ENCODE results near the gene RUSF1. TPM values are rescaled to one million over a fixed set of nuclear protein-coding genes. Genes with fewer than 3 reads are reported as not detected.

RUSF1 gene
- polyA plus RNA-seq, 3 donors, result 10.3 to 45.1 (median 11.8) TPM

GRCh38 chr16:31519759-31520431 lies 11.7 kb upstream of the RUSF1 start:
- H4K20me1 ChIP-seq (ENCODE audit: insufficient read depth, low read length), result no peaks in the 10 kb centered on the region
- Mint-ChIP-seq H3K4me1 (no peaks in the 10 kb centered on the region), H3K27ac (no peak overlapping the region), H3K36me3 (no peaks in the 10 kb centered on the region), H3K27me3 (ENCODE audit: low read depth in 3 of 3) (peaks cover 0 to 5% (median 2%) of the 10 kb centered on the region in 3 donors), H3K4me3 (no peak overlapping the region), H3K9me3 (peaks cover 6 to 21% (median 17%) of the 10 kb centered on the region in 7 donors)
- H3K27me3 ChIP-seq (ENCODE audit: control insufficient read depth in 2 of 2, insufficient read depth in 2 of 2, low read length in 2 of 2), result no peaks in the 10 kb centered on the region
- H3K79me2 ChIP-seq (ENCODE audit: insufficient read depth, low read length), result no peaks in the 10 kb centered on the region
- no peak overlapping the region for H3K4me3 ChIP-seq (replicated peaks in 1 of 3; ENCODE audit: low read depth in 2 of 3, low read length in 3 of 3)
- 90% methylated on average over 2 of the region's 2 CpGs for WGBS (ENCODE audit: insufficient coverage)
- no peaks in the 10 kb centered on the region for H3K36me3 ChIP-seq (replicated peaks in 1 of 2; ENCODE audit: control insufficient read depth in 1 of 2, insufficient read depth in 2 of 2, low read length in 2 of 2)
- intact Hi-C loops (cut with micrococcal nuclease), result no loop called here
- no peak overlapping the region for H3K4me2 ChIP-seq (replicated peaks; ENCODE audit: extremely low read depth, low read length, poor library complexity, severe bottlenecking)
- H3K27ac ChIP-seq (ENCODE audit: low read depth in 1 of 2, low read length in 2 of 2), result no peak overlapping the region
- no peaks in the 10 kb centered on the region for H3K4me1 ChIP-seq (ENCODE audit: control insufficient read depth in 1 of 2, insufficient read depth in 2 of 2, low read length in 2 of 2)
- H2AFZ ChIP-seq (ENCODE audit: insufficient read depth, low read depth, low read length, poor library complexity, severe bottlenecking), result no peak overlapping the region
- no peak for TF ChIP-seq CTCF (IDR thresholded peaks at IDR 0.05)
- H3K9me3 ChIP-seq (replicated peaks in 1 of 2; ENCODE audit: control insufficient read depth in 1 of 2, insufficient read depth in 1 of 2, low read length in 2 of 2), result peaks cover 0 to 12% of the 10 kb centered on the region in 2 donors
- no peak for DNase-seq
- no peak overlapping the region for H3K9ac ChIP-seq (ENCODE audit: insufficient read depth, low read length, poor library complexity, severe bottlenecking)

DNA sequence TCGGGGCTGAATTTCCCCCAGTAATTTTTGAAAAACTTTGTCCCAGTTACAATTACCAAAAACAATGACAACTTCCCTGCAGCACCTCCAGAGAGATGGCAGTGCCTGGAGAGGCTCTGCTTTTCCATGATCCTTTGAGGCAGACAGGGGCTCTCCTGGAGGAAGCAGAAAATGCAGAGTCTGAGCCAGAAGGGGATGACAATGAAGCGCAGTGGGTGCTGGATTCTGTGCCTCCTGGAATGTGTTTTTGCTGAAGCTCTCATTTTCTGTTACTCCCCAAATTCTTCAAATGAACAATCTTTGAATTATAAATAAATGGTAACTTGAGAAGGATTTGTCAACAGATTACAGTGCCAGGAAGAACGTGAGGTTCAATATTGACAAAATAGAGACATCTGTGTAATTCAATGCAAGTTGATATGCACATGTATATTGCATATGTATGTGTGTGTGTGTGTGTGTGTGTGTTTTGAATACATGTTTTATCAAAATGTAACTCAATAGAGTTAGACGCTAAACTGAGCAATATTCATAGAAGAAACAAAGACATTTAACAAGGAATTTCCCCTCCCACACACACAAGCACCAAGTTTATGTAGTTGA lies 9.7 kb upstream of the RUSF1 start:
- H4K20me1 ChIP-seq (ENCODE audit: insufficient read depth, low read length), result no peaks in the 10 kb centered on the region
- Mint-ChIP-seq H3K36me3 (no peaks in the 10 kb centered on the region), H3K9me3 (peaks cover 7 to 25% (median 21%) of the 10 kb centered on the region in 7 donors), H3K4me3 (no peak overlapping the region), H3K27me3 (ENCODE audit: low read depth in 3 of 3) (peaks cover 0 to 5% (median 2%) of the 10 kb centered on the region in 3 donors), H3K27ac (no peak overlapping the region), H3K4me1 (no peaks in the 10 kb centered on the region)
- WGBS (ENCODE audit: insufficient coverage), result no CpG with 5 or more reads among the region's 4 CpGs
- intact Hi-C loops (cut with micrococcal nuclease), result no loop called here
- H3K9ac ChIP-seq (ENCODE audit: insufficient read depth, low read length, poor library complexity, severe bottlenecking), result no peak overlapping the region
- no peak for DNase-seq
- H3K9me3 ChIP-seq (replicated peaks in 1 of 2; ENCODE audit: control insufficient read depth in 1 of 2, insufficient read depth in 1 of 2, low read length in 2 of 2), result peaks cover 0 to 15% of the 10 kb centered on the region in 2 donors
- H3K4me3 ChIP-seq (replicated peaks in 1 of 3; ENCODE audit: low read depth in 2 of 3, low read length in 3 of 3), result no peak overlapping the region
- H3K79me2 ChIP-seq (ENCODE audit: insufficient read depth, low read length), result no peaks in the 10 kb centered on the region
- no peak for TF ChIP-seq CTCF (IDR thresholded peaks at IDR 0.05)
- no peaks in the 10 kb centered on the region for H3K4me1 ChIP-seq (ENCODE audit: control insufficient read depth in 1 of 2, insufficient read depth in 2 of 2, low read length in 2 of 2)
- no peaks in the 10 kb centered on the region for H3K27me3 ChIP-seq (ENCODE audit: control insufficient read depth in 2 of 2, insufficient read depth in 2 of 2, low read length in 2 of 2)
- H3K27ac ChIP-seq (ENCODE audit: low read depth in 1 of 2, low read length in 2 of 2), result no peak overlapping the region
- H2AFZ ChIP-seq (ENCODE audit: insufficient read depth, low read depth, low read length, poor library complexity, severe bottlenecking), result no peak overlapping the region
- H3K36me3 ChIP-seq (replicated peaks in 1 of 2; ENCODE audit: control insufficient read depth in 1 of 2, insufficient read depth in 2 of 2, low read length in 2 of 2), result no peaks in the 10 kb centered on the region
- H3K4me2 ChIP-seq (replicated peaks; ENCODE audit: extremely low read depth, low read length, poor library complexity, severe bottlenecking), result no peak overlapping the region

All from CD14-positive monocyte (primary cell).